A549 (cell line): Measurements from ENCODE around the gene CPZ.

Experiments used
- ELK1 ChIP-seq: fragments of 150-350 bp; IDR thresholded peaks from 2 replicates; pipeline ENCODE4 v1.6.1; 2014; ENCODE audit warnings: low read depth, mild to moderate bottlenecking, low read length
- RAD21 ChIP-seq, 2 experiments: fragments of >200 bp in 1 of 2; sonication (Bioruptor Twin) in 1 of 2; formaldehyde crosslinking in 1 of 2; IDR thresholded peaks in 1 of 2; conservative IDR thresholded peaks in 1 of 2; 2 replicates in 1 of 2; 3 replicates in 1 of 2; pipeline ENCODE4 v1.6.1; 2012 to 2018; ENCODE audit warnings: inconsistent platforms in 1 of 2
- USF2 ChIP-seq: fragments of 450-650 bp; IDR thresholded peaks from 2 replicates; pipeline ENCODE4 v1.6.1; 2014; ENCODE audit warnings: antibody characterized with exemption

- TF ChIP-seq RAD21 (conservative IDR thresholded peaks at IDR 0.05 in 1 of 2, IDR thresholded peaks at IDR 0.05 in 1 of 2) (peak; percentile 22 to 24; a peak in 2 of 5 replicates), USF2 (no peak), ELK1 (no peak)
Measured at GRCh38 chr4:8586671-8587468, 5.7 kb upstream of the CPZ start.
